ENCODE measurements around the gene MARCHF9. TPM values are rescaled to one million over a fixed set of nuclear protein-coding genes. Genes with fewer than 3 reads are reported as not detected.
"Not testable (repeated sequence)": the region's sequence is repeated elsewhere in the genome, so short reads cannot be mapped to it uniquely, and the experiment has no call there.

Gene MARCHF9
- total RNA-seq, 4 donors from 2014 or later, result 2.4 to 8.7 (median 5.1) TPM

DNA sequence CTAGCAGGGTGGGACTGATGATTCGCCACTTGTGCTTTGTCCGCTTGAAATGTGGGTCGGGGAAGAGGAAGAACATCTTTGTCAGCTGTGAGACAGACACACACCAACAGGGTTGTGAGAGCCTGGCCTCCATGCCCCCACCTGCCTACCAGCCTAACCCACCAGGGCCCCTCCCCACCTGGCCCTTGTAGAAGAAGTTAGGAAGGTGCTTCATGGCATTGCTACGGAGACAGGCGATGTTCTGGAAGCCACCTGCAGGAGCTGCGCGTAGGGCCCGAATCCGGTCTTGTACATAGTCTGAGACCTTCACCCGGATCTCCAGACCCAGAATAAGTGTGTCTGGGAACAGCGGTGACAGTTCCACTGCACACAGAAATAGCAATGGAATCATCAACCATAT lies 14.7 kb downstream of the MARCHF9 start:
- ATAC-seq (ENCODE audit: low FRiP score), result no peak
- TF ChIP-seq, protein P1, sequence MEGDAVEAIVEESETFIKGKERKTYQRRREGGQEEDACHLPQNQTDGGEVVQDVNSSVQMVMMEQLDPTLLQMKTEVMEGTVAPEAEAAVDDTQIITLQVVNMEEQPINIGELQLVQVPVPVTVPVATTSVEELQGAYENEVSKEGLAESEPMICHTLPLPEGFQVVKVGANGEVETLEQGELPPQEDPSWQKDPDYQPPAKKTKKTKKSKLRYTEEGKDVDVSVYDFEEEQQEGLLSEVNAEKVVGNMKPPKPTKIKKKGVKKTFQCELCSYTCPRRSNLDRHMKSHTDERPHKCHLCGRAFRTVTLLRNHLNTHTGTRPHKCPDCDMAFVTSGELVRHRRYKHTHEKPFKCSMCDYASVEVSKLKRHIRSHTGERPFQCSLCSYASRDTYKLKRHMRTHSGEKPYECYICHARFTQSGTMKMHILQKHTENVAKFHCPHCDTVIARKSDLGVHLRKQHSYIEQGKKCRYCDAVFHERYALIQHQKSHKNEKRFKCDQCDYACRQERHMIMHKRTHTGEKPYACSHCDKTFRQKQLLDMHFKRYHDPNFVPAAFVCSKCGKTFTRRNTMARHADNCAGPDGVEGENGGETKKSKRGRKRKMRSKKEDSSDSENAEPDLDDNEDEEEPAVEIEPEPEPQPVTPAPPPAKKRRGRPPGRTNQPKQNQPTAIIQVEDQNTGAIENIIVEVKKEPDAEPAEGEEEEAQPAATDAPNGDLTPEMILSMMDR (IDR thresholded peaks at IDR 0.05), result no peak
- no peak for DNase-seq (ENCODE audit: low spot score)

DNA sequence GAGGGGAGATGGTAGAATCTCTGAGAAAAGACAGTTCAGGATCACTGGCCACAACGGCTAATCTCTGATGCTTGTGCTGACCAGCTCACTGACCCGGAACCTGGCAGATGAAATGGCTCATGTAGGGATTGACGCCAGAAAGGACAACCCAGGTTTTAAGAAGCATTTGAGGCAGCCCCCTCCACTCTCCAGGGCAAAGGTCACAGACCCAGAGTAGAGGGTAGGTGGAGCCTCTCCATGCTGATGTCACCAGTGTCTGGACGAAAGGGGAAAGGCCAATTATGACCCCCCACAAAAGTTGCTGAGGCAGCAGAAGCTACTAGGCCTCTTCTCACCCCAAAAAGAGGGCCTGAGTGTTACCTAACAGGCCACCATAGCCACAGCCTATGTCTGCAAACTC lies 15.8 kb downstream of the MARCHF9 start:
- DNase-seq (ENCODE audit: low spot score) (no peak), ATAC-seq (ENCODE audit: low FRiP score) (no peak)
- TF ChIP-seq, protein P1 (IDR thresholded peaks at IDR 0.05), result no peak

GRCh38 chr12:57771236-57771872 lies 16.5 kb downstream of the MARCHF9 start:
- ATAC-seq (ENCODE audit: low FRiP score) (peak; percentile 83), DNase-seq (ENCODE audit: low spot score) (peak; percentile 85)
- TF ChIP-seq, protein P1 (IDR thresholded peaks at IDR 0.05), result no peak

DNA sequence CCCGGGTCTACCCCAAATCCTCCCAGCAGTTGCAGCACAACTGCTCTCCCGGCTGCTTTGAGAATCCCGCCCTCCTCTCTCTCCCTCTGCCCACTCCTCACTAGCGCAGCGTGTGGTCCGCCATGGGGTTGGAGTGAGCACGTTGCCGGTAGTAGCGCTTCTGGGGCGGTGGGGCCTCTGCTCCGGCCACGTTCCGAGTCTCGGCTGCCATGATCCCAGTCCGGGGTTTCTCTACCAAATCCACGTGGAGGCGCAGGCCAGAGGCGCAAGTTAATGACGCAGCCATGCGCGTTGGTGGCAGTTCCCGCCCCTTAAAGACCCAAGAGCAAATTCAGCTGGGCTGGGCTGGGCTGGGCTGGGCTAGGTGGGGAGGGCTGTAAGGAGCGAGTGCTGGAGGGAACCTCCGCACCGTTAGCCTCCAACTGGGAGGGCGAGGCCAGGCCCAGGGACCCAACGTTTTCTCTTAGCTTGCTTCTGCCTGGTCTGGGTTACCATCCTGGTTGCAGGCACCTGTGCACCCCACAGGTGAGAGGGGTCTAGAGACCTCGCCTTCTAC lies 17.0 kb downstream of the MARCHF9 start, which contains the start of gene METTL1:
Gene METTL1, minus strand, starts transcription at position 233 of the 556 bp plus-strand sequence. Its CDS starts 22 bp downstream, at position 211.
- ATAC-seq (ENCODE audit: low FRiP score) (peak; percentile 93), DNase-seq (ENCODE audit: low spot score) (peak; percentile 92)
- TF ChIP-seq, protein P1 (IDR thresholded peaks at IDR 0.05), result no peak

DNA sequence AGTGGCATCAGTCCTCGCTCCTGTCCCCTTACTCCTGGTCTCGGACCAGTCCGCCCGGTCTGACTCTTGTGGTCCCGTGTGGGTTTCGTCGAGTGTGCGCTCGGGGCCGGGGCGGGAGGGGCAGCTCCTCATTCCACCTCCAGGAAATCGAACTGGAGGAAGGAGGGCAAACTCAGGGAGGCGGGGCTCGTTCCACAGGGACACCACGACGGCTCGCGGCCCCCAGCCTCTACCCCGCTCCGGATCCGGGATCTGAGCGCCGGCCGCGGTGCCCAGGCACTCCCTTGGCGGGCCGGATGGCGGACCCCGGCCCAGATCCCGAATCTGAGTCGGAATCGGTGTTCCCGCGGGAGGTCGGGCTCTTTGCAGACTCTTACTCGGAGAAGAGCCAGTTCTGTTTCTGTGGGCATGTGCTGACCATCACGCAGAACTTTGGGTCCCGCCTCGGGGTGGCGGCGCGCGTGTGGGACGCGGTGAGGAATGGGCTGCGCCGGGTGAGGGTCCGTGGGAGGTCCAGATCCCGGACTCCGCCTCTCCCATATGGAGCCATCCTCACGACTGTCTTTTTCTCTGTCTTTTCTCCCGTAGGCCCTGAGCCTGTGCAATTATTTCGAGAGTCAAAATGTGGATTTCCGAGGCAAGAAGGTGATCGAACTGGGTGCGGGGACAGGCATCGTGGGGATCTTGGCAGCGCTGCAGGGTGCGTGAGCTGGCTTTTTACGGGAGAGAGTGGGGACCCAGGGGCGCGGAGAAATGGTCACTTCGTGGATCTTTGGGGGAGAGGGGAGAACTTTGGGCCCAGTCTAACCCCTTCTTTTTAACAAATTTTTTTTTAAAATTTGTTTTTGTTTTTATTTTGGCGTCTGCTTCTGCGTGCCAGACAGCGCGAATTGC lies 17.8 kb downstream of the MARCHF9 start, which contains the start of gene EEF1AKMT3:
Gene EEF1AKMT3, plus strand, starts transcription at position 186 of the 894 bp plus-strand sequence. Its CDS starts 111 bp downstream, at position 297.
- no peak for DNase-seq (ENCODE audit: low spot score)
- peak; percentile 58 for ATAC-seq (ENCODE audit: low FRiP score)
- TF ChIP-seq, protein P1 (IDR thresholded peaks at IDR 0.05), result no peak

GRCh38 chr12:57774634-57775033 lies 19.7 kb downstream of the MARCHF9 start:
- DNase-seq (ENCODE audit: low spot score); ATAC-seq (ENCODE audit: low FRiP score): not testable (repeated sequence)

GRCh38 chr12:57775044-57775443 lies 20.1 kb downstream of the MARCHF9 start:
- DNase-seq (ENCODE audit: low spot score) (no peak), ATAC-seq (ENCODE audit: low FRiP score) (no peak)
- TF ChIP-seq, protein P1 (IDR thresholded peaks at IDR 0.05), result no peak
